Skeletal muscle satellite cell (primary cell): Measurements from ENCODE around the gene LIN9.

Source experiments
- H3K27me3 ChIP-seq: 2 replicates; pipeline ENCODE4 v1.7.0; 2013; ENCODE audit warnings: low read length; ENCODE audit not compliant: control insufficient read depth, insufficient read depth
- H3K36me3 ChIP-seq: 2 replicates; pipeline ENCODE4 v1.7.0; 2013; ENCODE audit warnings: mild to moderate bottlenecking, control low read depth, low read length; ENCODE audit not compliant: insufficient read depth
- H3K4me1 ChIP-seq: 2 replicates; pipeline ENCODE4 v1.7.0; 2013; ENCODE audit warnings: low read length; ENCODE audit not compliant: control insufficient read depth, insufficient read depth
- H3K4me2 ChIP-seq: 2 replicates; pipeline ENCODE4 v1.7.0; 2013; ENCODE audit warnings: mild to moderate bottlenecking, low read length
- H3K4me3 ChIP-seq: 2 replicates; pipeline ENCODE4 v1.7.0; 2013; ENCODE audit warnings: low read length
- H3K9ac ChIP-seq: 2 replicates; pipeline ENCODE4 v1.7.0; 2013; ENCODE audit warnings: mild to moderate bottlenecking, low read depth, low read length, moderate library complexity
- H3K9me3 ChIP-seq: replicated peaks from 2 replicates; pipeline ENCODE4 v1.7.0; 2013; ENCODE audit warnings: mild to moderate bottlenecking, control low read depth, low read length

LIN9 gene

DNA sequence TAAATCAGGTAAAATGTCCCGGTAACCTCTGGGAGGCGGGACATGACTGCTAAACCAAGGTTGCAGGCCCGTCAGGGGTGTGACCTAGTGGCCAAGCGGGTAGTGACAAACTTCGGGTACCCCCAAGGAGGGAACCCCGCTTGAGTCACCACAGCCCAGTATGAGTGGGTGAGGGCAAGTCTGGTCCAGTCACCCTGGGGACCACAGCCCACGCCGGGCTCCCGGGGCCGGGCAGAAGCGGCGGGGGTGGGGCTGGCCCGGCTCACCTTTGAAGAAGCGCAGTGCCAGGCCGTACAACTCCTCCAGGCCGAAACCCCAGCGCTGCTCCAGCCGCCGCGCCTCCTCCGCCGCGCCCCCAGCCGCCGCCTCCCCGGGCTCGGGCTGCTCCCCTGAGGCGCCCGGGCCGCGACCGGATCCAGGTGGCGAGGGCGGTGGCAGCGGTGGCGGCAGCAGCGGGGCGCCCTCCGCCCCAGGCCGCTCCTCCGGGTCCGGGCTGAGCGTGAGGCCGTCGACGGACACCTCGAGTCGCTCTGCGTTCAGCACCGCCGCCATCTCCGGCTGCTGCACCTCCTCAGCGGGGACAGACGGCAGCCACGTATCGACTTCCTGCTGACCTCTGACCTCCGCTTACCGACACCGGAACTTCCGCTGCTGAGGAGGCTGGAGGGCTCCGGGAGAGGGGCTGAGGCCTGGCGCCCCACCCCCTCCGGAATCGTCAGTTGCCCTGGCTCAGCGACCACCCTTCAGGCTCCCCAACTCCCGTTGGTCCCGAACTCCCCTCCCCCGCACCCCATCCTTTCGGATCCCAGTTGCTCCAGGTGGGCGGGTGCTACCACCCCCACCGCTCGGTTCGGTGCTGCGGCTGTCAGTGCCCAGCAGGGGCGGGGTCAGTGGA is 122.6 kb downstream of the LIN9 start, which contains the start of gene ACBD3:
TSS of gene ACBD3 (minus strand) at position 618 of the 895 bp plus-strand sequence. CDS start at position 552, 66 bp downstream.
- H3K4me3 ChIP-seq, result peak within 1 kb of the TSS; percentile 95

GRCh38 chr1:226185141-226186036 is 123.6 kb downstream of the LIN9 start:
- H3K36me3 ChIP-seq, result peaks cover 15% of the 10 kb centered on the region
- H3K27me3 ChIP-seq, result no peaks in the 10 kb centered on the region
- H3K4me1 ChIP-seq, result peaks cover 29% of the 10 kb centered on the region
- H3K4me3 ChIP-seq, result peak overlapping the region; percentile 95
- peak overlapping the region; percentile 97 for H3K9ac ChIP-seq
- H3K4me2 ChIP-seq, result peak overlapping the region; percentile 92
- no peaks in the 10 kb centered on the region for H3K9me3 ChIP-seq

More for the DNA sequence above, 122.6 kb downstream of the LIN9 start, which contains the start of gene ACBD3:
- Histone ChIP-seq H3K27me3 (no peaks in the 10 kb centered on the region), H3K36me3 (peaks cover 12% of the 10 kb centered on the region), H3K9ac (peak within 1 kb of the TSS; percentile 97), H3K4me2 (peak within 1 kb of the TSS; percentile 92), H3K9me3 (no peaks in the 10 kb centered on the region), H3K4me1 (peaks cover 29% of the 10 kb centered on the region)

- H3K36me3 ChIP-seq, result peaks cover 25% of the 10 kb centered on the region
- H3K4me2 ChIP-seq, result peak overlapping the region; percentile 73
- peak overlapping the region; percentile 39 for H3K4me3 ChIP-seq
- H3K9ac ChIP-seq, result peak overlapping the region; percentile 34
- peaks cover 27% of the 10 kb centered on the region for H3K4me1 ChIP-seq
- no peaks in the 10 kb centered on the region for H3K27me3 ChIP-seq
- no peaks in the 10 kb centered on the region for H3K9me3 ChIP-seq
Observed at GRCh38 chr1:226181996-226182714, 126.8 kb downstream of the LIN9 start.
